WTC11 (cell line): Measurements from ENCODE around the gene TAS2R40. TPM values are rescaled to one million over a fixed set of nuclear protein-coding genes. Genes with fewer than 3 reads are reported as not detected.

Experiments used
- AFF4 ChIP-seq: sonication (generic); formaldehyde crosslinking; IDR thresholded peaks from 2 replicates; pipeline ENCODE4 v1.8.1; 2023; ENCODE audit warnings: mild to moderate bottlenecking, missing genetic modification reagents, borderline replicate concordance
- USF2 ChIP-seq: sonication (generic); formaldehyde crosslinking; IDR thresholded peaks from 2 replicates; pipeline ENCODE4 v1.8.1; 2023; ENCODE audit warnings: mild to moderate bottlenecking, missing genetic modification reagents, moderate library complexity
- ZNF281 ChIP-seq: sonication (generic); formaldehyde crosslinking; IDR thresholded peaks from 2 replicates; pipeline ENCODE4 v1.8.0; 2023; ENCODE audit warnings: mild to moderate bottlenecking, missing genetic modification reagents
- ZNF317 ChIP-seq: sonication (generic); formaldehyde crosslinking; IDR thresholded peaks from 2 replicates; pipeline ENCODE4 v1.8.1; 2023; ENCODE audit warnings: low read depth, mild to moderate bottlenecking, moderate library complexity, missing genetic modification reagents, borderline replicate concordance
- total RNA-seq: library from RNA; stranded (reverse); gene quantifications from 3 replicates; pipeline ENCODE4 v1.2.3, GENCODE V29; 2021

The TAS2R40 gene
- total RNA-seq, 1 experiment from 2014 or later: not detected

- no peak for TF ChIP-seq AFF4 (CRISPR knock-in tag)
- no peak for TF ChIP-seq USF2 (CRISPR knock-in tag)
- no peak for TF ChIP-seq ZNF281 (CRISPR knock-in tag)
- no peak for TF ChIP-seq ZNF317 (CRISPR knock-in tag)
- TF ChIP-seq, all 79 proteins: peak for 0
Observed at GRCh38 chr7:143271240-143271639, 49.4 kb downstream of the TAS2R40 start (continued).

Other genes starting within 250 kb of the TAS2R40 start
- not detected in 3 replicates for gene OR9A2, start 194.9 kb upstream of the TAS2R40 start, total RNA-seq
- gene OR6V1, start 169.7 kb upstream of the TAS2R40 start, total RNA-seq: not detected in 3 replicates
- not detected in 3 replicates for gene PIP, start 90.0 kb upstream of the TAS2R40 start, total RNA-seq
- not detected in 3 replicates for gene TAS2R39, start 38.6 kb upstream of the TAS2R40 start, total RNA-seq
- gene GSTK1, start 41.4 kb downstream of the TAS2R40 start, total RNA-seq: 30.1 to 40.1 TPM (median 37.7 TPM) in 3 replicates
- gene TMEM139, start 62.9 kb downstream of the TAS2R40 start, total RNA-seq: 1.5 to 2.0 TPM (median 1.9 TPM) in 3 replicates
- 35.1 to 35.5 TPM (median 35.4 TPM) in 3 replicates for gene CASP2, start 66.3 kb downstream of the TAS2R40 start, total RNA-seq
- 0.23 to 0.46 TPM (median 0.28 TPM) in 3 replicates for gene CLCN1, start 94.1 kb downstream of the TAS2R40 start, total RNA-seq
- 24.0 to 26.3 TPM (median 25.3 TPM) in 3 replicates for gene FAM131B, start 140.7 kb downstream of the TAS2R40 start, total RNA-seq
- gene ZYX, start 159.3 kb downstream of the TAS2R40 start, total RNA-seq: 166 to 179 TPM (median 167 TPM) in 3 replicates
- gene EPHA1, start 186.8 kb downstream of the TAS2R40 start, total RNA-seq: 159 to 203 TPM (median 162 TPM) in 3 replicates
- 0.21 to 0.39 TPM (median 0.24 TPM) in 3 replicates for gene TAS2R60, start 221.4 kb downstream of the TAS2R40 start, total RNA-seq